NCI-H2107 (cell line): ENCODE data around the gene NFATC1.

Source experiments
- DNase-seq: peaks from one replicate; lab custom pipeline; 2025; lab: John Stamatoyannopoulos, UW

NFATC1 gene

GRCh38 chr18:79423211-79424007, 27.7 kb downstream of the NFATC1 start:
- no peak for DNase-seq

DNA sequence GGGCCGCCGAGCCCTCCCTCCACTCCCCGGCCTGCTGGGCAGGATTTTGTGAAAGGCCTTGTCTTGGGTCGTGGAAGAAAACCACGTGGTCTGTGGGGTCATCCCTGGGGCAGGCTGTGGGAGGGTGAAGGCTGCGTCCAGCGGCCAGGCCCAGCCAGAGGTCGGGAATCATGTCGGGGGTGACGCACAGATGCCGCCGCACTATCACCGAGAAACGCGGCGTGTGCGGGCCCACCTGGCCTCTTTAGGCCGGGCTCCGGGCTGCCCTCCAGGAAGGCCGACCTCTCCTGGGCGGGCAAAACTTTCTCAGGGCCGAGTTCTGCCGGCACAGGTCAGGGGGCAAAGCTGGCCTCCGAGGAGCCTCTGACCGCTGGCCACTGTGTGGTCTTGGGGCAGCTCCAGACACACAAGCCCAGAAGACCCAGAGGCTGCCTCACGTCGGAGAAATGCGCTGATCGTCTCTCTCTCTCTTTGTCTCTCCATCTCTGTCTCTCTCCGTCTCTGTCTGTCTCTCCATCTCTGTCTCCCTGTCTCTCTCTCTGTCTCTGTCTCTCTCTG, 28.4 kb downstream of the NFATC1 start:
- DNase-seq: no peak

DNA sequence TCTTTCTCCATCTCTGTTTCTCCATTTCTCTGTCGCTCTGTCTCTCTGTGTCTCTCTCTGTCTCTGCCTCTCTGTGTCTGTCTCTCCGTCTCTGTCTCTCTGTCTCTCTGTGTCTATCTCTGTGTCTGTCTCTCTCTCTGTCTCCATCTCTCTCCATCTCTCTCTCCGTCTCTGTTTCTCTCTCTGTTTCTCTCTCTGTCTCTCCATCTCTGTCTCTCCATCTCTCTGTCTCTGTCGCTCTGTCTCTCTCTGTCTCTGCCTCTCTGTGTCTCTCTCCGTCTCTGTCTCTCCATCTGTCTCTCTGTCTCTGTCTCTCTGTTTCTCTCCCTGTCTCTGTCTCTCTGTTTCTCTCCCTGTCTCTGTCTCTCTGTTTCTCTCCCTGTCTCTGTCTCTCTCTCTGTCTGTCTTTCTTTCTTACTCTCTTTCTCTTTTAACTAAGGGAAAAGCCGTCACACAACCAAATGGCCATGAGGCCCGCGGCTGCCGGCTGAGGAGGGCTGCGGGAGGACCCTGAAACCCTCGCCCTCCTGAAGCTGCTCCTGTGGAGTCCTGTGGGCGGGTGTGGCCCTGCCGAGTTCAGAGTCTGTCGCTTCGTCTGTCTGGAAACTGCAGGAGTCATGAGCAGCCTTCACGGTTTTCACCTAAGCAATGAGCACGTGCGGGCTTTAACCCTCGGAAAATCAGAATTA, 29.3 kb downstream of the NFATC1 start:
- no peak for DNase-seq

DNA sequence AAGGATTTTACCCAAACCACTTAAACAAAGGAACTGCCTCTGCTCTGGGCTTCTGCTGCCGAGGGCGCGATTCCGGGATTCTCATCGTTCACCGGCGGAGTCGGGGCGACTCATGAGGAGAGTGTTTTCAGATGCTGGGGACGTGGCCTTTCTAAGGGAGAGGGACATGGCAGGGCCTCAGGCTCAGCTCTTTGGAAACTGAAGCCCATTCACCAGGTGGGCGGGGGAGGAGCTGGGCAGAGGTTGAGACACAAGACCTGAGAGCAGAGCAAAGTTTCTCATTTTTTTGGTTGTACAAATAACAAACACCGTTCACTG, 29.8 kb downstream of the NFATC1 start:
- DNase-seq: no peak

GRCh38 chr18:79426376-79427300, 30.9 kb downstream of the NFATC1 start:
- DNase-seq: no peak

DNA sequence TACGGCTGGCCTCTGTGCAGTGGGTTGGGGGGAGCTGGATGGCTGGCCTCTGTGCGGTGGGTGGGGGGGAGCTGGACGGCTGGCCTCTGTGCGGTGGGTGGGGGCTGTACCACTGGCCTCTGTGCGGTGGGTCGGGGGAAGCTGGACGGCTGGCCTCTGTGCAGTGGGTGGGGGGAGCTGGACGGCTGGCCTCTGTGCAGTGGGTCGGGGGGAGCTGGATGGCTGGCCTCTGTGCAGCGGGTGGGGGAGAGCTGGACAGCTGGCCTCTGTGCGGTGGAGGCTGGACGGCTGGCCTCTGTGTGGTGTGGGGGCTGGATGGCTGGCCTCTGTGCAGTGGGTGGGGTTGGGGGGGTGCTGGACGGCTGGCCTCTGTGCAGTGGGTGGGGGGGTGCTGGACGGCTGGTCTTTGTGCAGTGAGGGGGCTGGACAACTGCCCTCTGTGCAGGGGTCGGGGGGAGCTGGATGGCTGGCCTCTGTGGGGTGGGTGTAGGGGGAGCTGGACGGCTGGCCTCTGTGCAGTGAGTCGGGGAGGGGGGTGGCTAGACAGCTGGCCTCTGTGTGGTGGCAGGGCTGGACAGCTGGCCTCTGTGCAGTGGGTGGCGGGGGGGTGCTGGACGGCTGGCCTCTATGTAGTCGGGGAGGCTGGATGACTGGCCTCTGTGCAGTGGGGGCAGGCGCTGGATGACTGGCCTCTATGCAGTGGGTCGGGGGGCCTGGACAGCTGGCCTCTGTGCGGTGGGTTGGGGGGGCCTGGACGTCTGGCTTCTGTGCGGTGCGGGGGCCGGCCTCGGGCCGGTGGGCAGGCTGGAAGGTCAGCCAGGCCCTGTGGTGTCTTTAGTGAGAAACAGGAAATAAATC, 31.9 kb downstream of the NFATC1 start:
- DNase-seq: no peak

- no peak for DNase-seq
Measured at GRCh38 chr18:79428287-79428686, 32.6 kb downstream of the NFATC1 start.

- DNase-seq: no peak
Measured at GRCh38 chr18:79429381-79429780, 33.7 kb downstream of the NFATC1 start.

DNA sequence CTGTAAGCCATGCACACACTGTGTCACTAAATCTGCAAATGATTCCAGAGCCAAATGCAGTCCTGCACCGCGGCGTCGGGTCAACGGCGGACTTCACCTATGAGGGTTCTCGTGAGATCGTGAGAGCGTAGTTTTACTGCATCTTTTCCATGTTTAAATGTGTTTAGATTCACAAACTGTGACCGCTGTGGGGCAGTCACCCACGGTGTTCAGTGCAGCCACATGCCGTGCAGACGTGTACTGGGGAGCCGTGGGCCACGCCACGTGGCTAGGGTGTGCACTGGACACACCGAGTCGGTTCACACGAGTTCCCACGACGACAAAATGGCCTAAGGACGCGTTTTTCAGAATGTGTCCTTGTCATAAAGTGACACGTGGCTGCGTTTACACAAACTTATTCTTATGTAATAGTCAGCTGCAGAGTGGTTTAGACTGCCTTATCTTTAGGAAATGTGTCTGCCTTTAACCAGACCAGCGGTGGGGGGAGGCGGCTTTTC, 34.1 kb downstream of the NFATC1 start:
- DNase-seq: no peak

- no peak for DNase-seq
Measured at GRCh38 chr18:79432376-79433120, 36.8 kb downstream of the NFATC1 start.

DNA sequence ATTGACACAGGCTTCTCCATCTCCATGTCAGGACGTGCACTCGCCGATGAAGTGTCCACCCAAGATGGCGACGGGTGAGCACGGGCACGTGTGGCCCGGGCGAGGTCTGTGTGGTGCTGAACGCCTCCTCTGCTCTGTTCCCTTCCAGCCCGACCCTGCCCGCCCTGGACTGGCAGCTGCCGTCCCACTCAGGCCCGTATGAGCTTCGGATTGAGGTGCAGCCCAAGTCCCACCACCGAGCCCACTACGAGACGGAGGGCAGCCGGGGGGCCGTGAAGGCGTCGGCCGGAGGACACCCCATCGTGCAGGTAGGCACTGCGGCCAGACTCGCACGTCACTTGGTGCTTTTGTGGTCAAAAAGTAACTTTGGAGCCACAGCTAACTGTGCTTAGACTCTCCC, 37.7 kb downstream of the NFATC1 start:
- no peak for DNase-seq

DNA sequence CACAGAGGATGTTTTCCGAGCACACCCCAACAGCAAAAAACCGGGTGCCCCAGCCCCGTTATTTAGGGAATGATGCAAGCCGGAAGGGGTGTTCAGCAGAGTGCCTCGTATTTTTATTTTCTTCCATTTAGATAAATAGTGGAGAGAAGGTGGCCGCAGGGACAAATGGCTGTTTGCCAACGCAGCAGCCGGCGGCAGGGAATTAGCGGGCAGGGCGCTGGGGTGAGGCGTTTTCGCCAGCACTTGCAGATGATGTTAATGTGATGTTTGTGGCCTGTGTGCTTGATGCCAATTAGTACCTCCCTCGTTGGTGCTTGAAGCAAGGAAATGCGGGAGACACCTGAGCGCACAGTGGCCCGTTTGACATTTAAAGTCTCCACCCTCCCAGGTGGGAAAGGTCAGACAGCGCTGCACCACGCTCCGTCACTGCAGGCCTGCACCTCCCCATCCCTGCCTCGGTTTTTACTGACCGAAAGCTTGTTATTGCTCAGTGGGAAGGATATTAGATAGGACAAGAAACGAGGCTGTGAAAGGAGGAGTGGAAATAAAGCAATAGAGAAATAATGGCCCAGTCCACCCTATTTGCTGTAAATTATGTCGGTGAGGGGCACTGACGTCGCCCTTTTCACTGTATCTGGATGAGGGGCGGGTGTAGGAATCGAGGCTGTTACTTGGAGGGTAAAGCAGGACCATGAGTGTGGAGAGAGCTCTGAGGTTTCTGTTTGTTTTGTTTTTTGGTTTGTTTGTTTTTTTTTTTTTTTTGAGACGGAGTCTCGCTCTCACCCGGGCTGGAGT, 39.1 kb downstream of the NFATC1 start:
- DNase-seq: no peak

DNA sequence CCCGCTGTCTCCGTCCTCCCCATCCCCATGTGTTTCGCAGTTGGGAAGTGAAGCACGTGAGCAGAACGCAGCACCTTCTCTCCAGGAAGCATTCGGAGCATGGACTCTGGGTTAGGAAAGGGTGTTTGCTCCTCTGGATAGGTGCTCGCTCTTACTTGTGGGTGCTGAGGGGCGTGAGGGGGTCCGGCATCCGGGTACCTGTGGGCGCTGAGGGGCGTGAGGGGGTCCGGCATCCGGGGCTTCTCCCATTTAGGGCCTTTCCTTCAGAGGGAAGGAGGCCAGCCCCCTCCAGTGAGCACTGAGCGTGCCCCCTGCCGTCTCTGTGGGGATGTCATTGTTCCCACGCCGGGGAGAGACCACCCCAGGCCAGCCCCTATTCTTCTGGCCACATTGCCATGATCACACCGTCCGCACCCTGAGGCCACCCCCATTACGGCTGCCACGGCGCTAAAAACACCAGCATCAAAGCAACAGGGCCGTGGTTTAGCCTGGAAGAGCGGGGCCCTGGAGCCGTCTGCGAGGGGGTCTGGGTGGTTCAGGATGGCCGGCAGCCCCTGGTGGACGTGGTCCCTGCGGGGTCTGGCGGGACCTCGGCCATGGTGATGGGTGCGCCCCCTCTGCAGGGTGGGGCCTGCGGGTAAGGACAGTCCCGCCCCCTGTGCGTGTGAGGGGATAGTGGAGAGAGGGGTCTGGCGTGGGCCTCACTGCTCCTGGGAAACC, 41.0 kb downstream of the NFATC1 start:
- no peak for DNase-seq

DNA sequence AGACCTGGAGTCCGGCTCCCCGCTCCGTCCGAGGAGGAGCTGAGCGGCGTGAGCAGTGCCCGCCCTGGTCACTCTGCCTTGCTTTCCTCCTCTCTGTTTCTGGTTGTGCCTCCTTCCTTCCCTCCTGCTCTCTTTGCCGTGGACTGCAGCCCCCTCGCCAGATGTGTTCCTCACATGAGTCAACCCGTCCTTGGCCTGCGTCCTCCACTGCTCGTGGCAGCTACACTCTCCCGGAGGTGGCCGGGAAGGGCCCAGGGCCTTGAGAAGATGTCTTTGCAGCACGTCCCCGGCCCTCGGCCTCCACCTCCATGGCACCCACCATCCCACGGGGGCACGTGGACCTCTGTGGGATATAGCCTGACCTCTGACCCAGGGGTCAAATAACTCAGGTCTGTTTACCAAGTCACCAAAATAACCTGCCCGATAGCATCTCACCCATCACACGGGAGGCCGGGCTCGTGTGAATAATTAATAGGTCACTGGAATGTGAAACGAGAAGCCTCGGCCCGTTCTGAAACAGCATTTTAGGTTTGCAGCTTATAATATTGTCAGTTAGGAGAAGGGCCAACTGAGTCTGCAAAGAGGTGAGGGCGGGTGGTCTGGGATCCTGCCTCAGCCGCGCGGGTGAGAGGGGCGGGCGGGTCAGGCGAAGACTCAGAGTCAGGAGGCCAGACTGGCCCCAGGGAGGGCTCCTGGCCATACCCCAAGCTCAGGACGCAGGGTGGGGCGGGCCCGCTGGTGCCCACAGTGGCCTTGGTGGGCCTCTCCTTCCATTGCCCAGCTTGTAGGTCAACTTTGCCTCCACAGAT, 42.6 kb downstream of the NFATC1 start:
- no peak for DNase-seq

- no peak for DNase-seq
Measured at GRCh38 chr18:79438898-79439627, 43.3 kb downstream of the NFATC1 start.

GRCh38 chr18:79439628-79440023, 43.9 kb downstream of the NFATC1 start:
- no peak for DNase-seq

DNA sequence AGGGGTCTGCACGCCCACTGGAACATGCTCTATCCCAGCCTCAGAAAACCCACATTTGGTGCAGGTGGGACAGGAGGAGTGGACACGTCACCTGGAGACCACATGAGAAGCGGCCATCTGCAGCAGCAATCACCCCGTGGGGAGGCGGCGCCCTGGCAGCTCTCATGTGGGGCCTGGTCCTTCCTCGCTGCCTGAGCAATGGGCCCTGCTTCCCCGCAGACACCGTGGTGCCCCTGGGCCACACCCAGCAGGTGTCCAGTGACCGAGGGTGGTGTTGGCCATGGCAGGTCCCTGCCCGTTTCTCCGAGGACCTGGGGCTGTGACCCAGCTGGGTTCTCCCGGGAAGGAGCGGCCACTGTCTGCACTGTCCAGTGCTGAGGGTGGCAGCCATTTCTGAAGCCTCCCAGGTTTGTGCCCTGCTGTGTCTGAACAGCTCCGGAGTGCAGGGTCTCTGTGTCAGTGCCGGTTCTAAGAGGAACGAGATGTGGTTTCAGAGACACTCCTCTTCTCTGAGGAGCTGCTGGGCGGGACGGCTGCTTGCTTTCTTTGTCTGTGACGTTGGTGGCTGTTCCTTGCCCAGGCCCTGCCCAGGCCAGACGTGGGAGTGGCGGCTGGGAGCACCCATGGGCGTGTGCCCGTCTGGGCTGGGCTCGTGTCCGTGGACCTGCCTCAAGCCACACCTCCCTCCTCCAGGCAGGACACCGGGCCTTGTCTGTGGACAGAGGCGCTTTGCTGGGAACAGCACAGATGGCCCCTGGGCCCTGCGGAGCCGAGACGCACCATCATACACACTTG, 44.8 kb downstream of the NFATC1 start:
- no peak for DNase-seq
